Heart left ventricle (tissue), 13 donors: ENCODE data around the gene PCYT2.

Experiments
- POLR2A ChIP-seq, 2 donors: fragments of 450-650 bp; IDR thresholded peaks; one replicate each; pipeline ENCODE4 v1.6.1; 2017; ENCODE audit warnings: antibody characterized with exemption in 2 of 2, mild to moderate bottlenecking in 2 of 2, moderate library complexity in 2 of 2
- TF ChIP-seq, protein P1 (sequence below), 12 donors: fragments of 200-600 bp; sonication (generic) in 4 of 12; IDR thresholded peaks; one replicate each; pipeline versions ENCODE4 v1.5.0 to v1.8.0; 2018 to 2022; ENCODE audit warnings: antibody characterized with exemption in 12 of 12, mild to moderate bottlenecking in 5 of 12
- donor health status: ischemic (EF 13 %, LVEDD 7.1; RV severe dilation, severe dysfunction).
- donor health status: DM: no; HTN: yes; CAD: no.
- donor health status: DM: no; HTN: no; CAD: no.
- donor health status: ischemic (EF 25% LVEDD 6.9; RV normal size, moderate dysfunction).
- donor health status: ischemic (EF 25% LVEDD 5.7; RV mildly dilated, moderate dysfunction).
- donor health status: ischemic (EF 35%, LVEDD 5.7; RV mildly dilated, moderate dysfunction).
- donor health status: nonischemic (EF 11% LVEDD 7.7; RV severe dilation, severe dysfunction).
- donor health status: DM: yes; HTN: yes; CAD: no.
- donor health status: PGD.
- donor health status: ischemic (EF 29% LVEDD 5.4; RV normal size, mild dysfunction).
- donor health status: nonischemic (EF 23%, LVEDD 6.1; RV moderate dilation, normal function).

- TF ChIP-seq, protein P1, sequence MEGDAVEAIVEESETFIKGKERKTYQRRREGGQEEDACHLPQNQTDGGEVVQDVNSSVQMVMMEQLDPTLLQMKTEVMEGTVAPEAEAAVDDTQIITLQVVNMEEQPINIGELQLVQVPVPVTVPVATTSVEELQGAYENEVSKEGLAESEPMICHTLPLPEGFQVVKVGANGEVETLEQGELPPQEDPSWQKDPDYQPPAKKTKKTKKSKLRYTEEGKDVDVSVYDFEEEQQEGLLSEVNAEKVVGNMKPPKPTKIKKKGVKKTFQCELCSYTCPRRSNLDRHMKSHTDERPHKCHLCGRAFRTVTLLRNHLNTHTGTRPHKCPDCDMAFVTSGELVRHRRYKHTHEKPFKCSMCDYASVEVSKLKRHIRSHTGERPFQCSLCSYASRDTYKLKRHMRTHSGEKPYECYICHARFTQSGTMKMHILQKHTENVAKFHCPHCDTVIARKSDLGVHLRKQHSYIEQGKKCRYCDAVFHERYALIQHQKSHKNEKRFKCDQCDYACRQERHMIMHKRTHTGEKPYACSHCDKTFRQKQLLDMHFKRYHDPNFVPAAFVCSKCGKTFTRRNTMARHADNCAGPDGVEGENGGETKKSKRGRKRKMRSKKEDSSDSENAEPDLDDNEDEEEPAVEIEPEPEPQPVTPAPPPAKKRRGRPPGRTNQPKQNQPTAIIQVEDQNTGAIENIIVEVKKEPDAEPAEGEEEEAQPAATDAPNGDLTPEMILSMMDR (IDR thresholded peaks at IDR 0.05): no peak
- no peak for TF ChIP-seq POLR2A (IDR thresholded peaks at IDR 0.05)
These were observed 5.7 kb downstream of the PCYT2 start for GRCh38 chr17:81905424-81905875.
